Measurements from ENCODE around the gene DRC7.
A peak's percentile ranks its signal among the peaks of the same experiment; 100 is the strongest.

DRC7 gene

DNA sequence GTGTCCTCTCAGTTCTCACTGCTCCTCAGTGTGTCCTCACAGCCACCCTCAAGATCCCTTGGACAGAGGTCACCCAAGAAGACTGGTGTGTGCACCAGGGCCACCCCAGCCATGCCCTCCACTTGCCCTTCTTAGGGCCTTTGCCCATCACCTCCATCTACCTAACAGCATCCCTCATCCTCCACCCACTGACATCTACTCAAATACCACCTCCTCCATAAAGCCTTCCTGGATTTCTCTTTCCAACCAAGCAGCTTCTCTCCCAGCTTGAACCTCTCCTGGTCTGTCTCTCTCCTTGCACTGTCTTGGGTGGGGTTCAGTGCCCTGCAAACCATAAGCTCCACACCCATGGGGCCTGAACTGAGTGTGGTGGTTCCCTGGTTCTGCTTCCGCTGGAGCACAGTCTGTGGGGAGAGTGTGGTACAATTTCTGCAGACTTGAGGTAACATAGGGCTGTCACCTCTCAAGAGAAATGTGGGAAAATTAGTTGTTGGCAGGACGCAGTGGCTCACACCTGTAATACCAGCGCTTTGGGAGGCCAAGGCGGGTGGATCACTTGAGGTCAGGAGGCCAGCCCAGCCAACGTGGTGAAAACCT is 55.3 kb downstream of the DRC7 start:
- no peak for DNase-seq (ENCODE audit: low read depth, low spot score)

GRCh38 chr16:57750796-57751538 is 56.4 kb downstream of the DRC7 start:
- DNase-seq (ENCODE audit: low read depth, low spot score), result no peak

DNA sequence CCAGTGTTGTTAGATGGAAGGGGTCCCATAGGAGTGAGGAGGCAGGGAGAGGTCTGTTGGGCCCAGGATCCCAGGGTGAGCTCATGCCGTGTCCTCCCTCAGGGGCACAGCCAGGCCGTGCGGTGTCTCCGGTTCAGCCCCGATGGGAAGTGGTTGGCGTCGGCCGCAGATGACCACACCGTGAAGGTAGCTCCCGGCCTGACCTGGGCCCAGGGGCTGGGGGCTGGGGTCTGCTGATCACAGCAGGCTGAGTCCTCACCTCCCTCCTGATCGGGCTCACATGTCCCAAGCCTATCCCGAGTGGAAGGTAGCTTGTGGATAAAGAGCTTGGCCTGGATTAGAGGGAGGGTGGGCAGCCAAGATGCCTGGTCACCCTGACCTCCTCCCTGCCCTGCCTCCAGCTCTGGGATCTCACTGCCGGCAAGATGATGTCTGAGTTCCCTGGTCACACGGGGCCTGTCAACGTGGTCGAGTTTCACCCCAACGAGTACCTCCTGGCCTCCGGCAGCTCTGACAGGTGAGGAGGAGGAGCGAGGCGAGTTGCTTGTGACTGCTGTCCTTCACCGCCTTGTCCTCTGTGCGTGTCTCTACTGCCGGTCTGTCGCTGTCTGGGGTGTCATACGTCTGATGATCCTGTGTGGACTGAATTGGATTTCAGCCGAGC is 57.1 kb downstream of the DRC7 start:
- no peak for DNase-seq (ENCODE audit: low read depth, low spot score)

DNA sequence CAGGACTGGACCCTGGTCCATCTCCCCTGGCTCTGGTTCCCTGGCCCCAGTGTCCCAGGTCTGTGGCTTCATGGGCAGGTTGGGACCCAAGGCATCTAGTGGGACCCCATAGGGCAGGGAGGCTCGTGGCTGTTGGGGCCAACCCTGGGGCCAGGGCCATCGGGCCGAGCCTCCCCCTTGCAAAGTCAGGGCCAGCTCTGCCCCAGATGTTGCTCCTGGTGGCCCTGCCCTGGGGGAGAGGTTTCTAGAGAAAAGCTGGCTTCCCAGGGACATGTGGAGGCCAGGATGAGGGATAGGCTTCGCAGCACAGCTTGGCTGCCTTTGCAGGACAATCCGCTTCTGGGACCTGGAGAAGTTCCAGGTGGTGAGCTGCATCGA is 57.6 kb downstream of the DRC7 start:
- no peak for DNase-seq (ENCODE audit: low read depth, low spot score)

GRCh38 chr16:57752581-57753447 is 58.2 kb downstream of the DRC7 start:
- DNase-seq (ENCODE audit: low read depth, low spot score), result no peak

DNA sequence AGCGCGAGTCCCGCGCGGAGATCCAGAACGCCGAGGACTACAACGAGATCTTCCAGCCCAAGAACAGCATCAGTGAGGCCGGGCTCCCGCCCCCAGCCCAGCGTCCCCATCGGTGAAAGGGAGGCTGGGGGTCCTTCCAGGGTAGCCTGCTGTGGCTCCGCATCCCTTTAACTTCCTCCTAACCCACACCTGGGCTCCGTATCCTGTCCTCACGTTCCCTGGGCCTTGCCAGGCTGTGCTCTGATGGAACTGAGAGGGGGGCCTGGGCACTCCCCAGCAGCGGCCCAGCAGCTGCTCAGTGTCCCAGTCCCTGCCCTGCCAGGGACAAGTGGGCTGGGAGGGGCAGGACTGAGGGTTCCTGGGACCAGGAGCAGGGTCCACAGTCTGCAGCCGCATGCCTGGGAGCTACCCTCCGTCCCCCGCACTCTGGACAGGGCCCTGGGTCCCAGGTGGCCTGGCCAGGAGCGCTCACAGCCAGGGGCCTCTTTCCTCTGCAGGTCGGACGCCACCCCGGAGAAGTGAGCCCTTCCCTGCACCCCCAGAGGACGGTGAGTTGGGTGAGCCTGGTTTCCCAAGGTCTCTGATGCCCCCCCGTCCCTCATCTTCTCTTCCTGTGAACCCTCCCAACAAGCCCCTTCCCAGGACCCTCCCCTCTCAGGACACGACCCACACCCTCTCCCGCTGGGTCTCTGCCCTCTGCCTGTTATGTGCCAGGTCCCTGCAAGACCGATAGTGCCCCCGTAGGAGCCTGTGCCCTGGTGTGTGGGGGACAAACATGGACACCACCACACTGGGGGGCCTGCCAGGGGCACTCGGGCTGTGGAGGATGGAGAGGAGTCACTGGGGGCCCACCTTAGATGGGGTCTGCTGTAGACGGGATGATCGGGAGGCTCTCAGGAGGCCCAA is 59.1 kb downstream of the DRC7 start:
- DNase-seq (ENCODE audit: low read depth, low spot score), result no peak

DNA sequence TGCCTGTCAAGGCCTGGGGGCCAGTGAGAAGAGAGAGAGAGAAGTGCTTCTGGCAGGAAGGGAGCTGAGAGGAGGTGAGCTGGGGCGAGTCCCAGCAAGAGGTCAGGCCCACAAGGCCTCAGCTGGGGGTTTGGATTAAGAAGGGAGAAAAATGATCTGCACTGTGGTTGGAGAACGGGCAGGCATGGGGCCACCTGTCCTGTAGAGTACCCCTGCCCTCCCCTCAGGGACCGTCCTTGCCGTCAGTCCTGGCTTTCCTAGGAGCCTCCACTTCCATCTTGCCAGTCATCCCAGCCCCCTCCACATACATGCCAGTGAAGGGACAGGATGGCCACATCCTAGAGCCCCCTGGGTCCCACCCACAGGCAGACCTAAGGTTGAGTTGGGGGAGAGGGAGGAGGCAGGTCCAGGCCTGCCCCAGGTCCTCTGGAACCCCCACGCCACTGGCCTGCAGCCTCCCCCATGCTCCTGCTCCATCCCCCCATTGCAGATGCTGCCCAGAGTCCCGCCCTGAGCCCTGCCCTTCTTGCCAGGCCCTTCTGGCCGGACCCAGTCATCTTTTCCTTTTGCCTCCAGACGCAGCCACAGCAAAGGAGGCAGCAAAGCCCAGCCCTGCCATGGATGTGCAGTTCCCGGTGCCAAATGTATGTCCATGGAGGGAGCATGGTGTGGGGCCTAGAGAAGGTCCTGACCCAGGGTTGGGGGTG is 59.9 kb downstream of the DRC7 start:
- DNase-seq (ENCODE audit: low read depth, low spot score), result no peak

DNA sequence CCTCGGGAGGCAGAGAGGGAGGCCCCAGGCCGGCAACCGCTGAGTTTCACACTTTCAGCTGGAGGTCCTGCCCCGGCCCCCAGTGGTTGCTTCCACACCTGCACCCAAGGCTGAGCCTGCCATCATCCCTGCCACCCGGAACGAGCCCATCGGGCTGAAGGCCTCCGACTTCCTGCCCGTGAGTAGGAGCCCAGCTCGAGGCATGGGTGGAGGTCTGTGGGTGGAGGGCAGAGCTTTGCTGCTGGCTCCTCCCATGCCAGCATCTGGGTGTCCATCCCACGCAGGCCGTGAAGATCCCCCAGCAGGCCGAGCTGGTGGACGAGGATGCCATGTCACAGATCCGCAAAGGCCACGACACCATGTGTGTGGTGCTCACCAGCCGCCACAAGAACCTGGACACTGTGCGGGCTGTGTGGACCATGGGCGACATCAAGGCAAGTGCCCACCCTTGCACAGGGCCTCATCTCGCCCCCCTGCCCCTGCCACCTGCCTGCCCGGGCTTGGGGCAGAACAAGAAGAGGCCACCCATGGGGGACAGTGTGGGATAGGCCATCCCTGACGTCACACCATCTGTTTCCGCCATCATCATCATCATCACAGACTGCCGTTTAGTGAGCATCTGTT is 60.6 kb downstream of the DRC7 start:
- no peak for DNase-seq (ENCODE audit: low read depth, low spot score)

GRCh38 chr16:57755726-57756423 is 61.3 kb downstream of the DRC7 start:
- no peak for DNase-seq (ENCODE audit: low read depth, low spot score)

DNA sequence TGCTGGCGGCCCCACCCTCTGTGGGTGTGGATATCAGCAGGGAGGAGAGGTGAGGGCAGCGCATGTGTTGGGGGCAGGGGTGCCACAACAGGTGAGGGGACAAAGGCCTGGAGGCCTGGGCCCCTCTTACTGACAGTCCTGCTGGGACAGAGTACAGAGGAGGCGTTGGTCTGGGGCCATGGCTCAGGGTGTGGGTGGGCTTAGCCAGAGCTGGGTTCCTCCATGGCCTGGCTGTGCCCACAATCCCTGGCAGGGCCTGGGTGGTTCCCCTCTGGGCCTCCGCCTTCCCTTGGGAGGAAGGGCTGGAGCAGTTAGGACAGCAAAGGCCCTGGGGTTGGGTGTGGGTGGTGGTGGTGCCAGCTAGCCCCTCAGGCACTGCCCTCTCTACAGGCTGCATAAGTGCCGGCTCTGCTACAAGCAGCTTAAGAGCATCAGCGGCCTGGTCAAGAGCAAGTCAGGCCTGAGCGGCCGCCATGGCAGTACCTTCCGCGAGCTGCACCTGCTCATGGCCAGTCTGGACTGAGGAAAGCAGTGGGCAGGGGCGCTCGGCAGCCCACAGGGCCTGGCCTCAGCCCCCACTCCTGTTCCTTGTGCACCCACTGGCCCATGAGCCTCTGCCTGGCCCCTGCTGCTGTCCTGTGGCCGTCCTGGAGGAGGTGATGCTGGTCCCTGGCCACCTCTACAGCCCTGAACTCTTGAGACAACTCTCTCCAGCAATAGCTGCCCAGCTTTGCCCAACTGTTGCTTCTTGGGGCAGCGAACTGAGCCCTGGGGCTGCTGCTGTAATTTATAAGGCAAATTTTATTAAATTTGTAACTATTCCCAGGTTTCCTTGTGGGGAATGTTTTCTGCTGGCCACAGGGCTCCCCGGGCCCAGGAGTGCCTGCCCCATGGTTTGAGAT is 62.1 kb downstream of the DRC7 start:
- DNase-seq (ENCODE audit: low read depth, low spot score), result no peak

- peak; percentile 40 for DNase-seq (ENCODE audit: low read depth, low spot score)
Measured at GRCh38 chr16:57757326-57757786, 62.8 kb downstream of the DRC7 start.

GRCh38 chr16:57757883-57758282 is 63.3 kb downstream of the DRC7 start:
- DNase-seq (ENCODE audit: low read depth, low spot score), result no peak

- no peak for DNase-seq (ENCODE audit: low read depth, low spot score)
Measured at GRCh38 chr16:57758331-57759117, 63.9 kb downstream of the DRC7 start.

DNA sequence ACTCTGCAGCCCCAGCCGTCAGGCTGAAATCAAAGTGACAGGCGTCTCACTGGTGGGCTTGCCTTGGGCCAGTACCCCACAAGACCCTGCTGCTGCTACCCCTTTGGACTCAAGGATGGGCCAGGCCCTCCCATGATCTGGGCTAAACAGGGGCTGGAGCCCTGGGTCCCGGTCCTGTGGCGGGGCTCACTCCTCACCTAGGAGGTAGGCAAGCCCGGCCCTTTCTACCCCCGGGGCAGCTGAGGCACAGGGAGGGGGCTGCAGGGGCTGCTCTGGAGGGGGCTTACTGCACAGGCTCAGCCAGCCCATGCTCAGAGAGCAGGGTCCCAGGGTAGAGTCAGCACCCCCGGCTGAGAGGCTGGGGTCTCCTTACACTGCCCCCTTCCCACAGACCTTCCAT is 64.5 kb downstream of the DRC7 start:
- no peak for DNase-seq (ENCODE audit: low read depth, low spot score)

DNA sequence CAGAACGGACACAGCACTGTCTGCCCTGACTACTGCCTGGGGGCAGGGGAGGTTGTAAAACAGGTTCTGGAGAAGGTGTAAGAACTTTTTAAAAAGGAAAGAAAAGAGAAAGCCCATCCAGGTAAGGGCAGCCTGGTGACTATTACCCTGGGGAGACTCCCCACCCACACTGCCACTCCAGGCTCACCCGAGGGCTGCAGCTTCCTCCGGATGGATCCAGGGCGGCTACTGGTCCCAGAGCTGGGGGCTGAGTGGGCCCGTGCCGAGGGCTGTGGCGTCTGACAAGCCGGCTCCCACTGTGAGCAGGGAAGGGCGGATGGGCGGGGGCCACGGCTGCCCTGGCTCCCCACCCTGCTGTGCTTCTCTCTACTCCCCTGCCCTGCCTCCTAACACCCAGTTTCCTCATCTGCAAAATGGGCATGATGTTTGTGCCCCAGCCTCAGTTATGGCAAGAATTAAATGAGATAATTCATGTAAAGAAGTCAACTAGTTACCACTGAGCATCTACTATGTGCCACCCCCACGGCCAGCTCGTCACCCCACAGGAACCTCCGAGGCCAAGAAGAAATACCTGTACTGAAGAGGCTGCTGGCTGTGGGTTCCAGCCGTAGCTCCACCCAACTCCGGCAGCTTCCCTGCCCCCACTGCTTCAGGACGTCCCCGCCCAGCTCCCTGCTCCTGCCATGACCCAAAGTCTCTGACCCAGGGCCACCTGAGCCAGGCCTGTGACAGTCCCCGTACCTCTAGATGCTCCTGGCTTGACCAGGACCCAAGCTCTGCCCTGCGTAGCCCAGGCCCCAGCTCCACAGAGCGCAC is 65.1 kb downstream of the DRC7 start:
- DNase-seq (ENCODE audit: low read depth, low spot score), result no peak

DNA sequence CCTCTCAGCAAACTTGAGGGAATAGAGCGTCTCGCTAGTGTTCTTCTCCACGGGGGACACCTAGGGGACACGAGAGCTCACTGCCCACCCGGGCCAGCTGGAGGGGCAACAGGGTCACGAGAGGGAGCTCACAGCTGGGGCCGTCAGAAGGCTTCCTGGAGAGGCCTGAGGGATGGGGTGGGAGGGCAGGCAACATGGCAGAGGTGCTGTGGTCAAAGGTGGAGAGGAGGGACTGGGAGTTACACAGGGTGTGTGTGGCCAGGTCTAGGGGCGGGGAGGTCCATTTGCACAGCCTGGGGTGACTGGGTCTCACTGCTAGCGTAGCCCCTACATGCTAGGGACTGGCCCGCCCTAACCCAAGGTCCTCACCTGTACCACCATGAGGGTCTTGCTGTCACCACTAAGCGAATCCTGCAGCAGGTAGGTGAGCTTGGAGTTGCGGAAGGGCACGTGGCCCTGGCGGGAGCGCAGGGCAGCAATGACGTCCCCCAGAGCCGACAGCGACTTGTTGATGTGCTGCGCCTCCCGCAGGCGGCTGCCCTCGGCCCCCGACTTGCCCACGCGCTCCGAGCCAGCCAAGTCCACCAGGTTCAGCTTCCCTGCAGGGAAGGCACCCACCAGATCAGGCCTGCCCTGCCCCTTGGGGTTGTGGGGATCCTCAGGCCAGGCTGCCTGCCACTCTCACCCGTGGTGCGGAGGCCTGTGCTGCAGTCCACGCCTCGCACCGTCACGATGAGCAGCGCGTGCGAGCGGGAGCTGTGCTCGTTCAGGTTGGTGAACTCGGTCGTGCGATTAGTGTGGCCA is 66.0 kb downstream of the DRC7 start:
- no peak for DNase-seq (ENCODE audit: low read depth, low spot score)
